Stimulated activated naive B cell treated with anti-CD40 and anti-IgM and Interleukin-4, amounts not matched to agents 10 μg/mL and 1 μg/mL and 100 μg/mL, for 72 hours (primary cell): ENCODE measurements around the gene CPVL.

Experiments used
- ATAC-seq, 2 donors: fragments of 150-1000 bp; cut with Tn5 transposase; replicated peaks; 2 replicates each; pipeline ENCODE4 v1.10.0; 2021; ENCODE audit warnings: moderate library complexity in 1 of 2
- DNase-seq: peaks from one replicate; pipeline ENCODE4 v3.0.0; 2021
- H3K27ac Mint-ChIP-seq: one replicate; pipeline ENCODE4 v1.8.0; 2022; ENCODE audit warnings: mild to moderate bottlenecking, mixed read lengths
- H3K27me3 Mint-ChIP-seq, 2 donors: one replicate each; pipeline ENCODE4 v1.8.0; 2022; ENCODE audit warnings: mixed read lengths in 2 of 2
- H3K36me3 Mint-ChIP-seq, 2 donors: one replicate each; pipeline ENCODE4 v1.8.0; 2022; ENCODE audit warnings: mixed read lengths in 2 of 2, mild to moderate bottlenecking in 1 of 2
- H3K4me1 Mint-ChIP-seq, 2 donors: one replicate each; pipeline ENCODE4 v1.8.0; 2022; ENCODE audit warnings: mixed read lengths in 2 of 2, mild to moderate bottlenecking in 1 of 2
- H3K4me3 Mint-ChIP-seq, 2 donors: one replicate each; pipeline ENCODE4 v1.8.0; 2022; ENCODE audit warnings: mild to moderate bottlenecking in 2 of 2, mixed read lengths in 2 of 2, moderate library complexity in 1 of 2
- H3K9me3 Mint-ChIP-seq, 2 donors: one replicate each; pipeline ENCODE4 v1.8.0; 2022; ENCODE audit warnings: mixed read lengths in 2 of 2, mild to moderate bottlenecking in 1 of 2

Gene CPVL

GRCh38 chr7:29146057-29146706 lies at the start of gene CPVL:
CPVL (minus strand) TSS chr7:29146537; CDS start chr7:29121061, 25,476 bp downstream.
- DNase-seq (no peak), ATAC-seq (no peak)
- Mint-ChIP-seq H3K9me3 (no peaks in the 10 kb centered on the region), H3K36me3 (peaks cover 0 to 4% of the 10 kb centered on the region in 2 donors), H3K27me3 (peaks cover 39 to 67% of the 10 kb centered on the region in 2 donors), H3K27ac (no peak within 1 kb of the TSS), H3K4me3 (peak within 1 kb of the TSS; percentile 8 to 26), H3K4me1 (peaks cover 11 to 13% of the 10 kb centered on the region in 2 donors)

DNA sequence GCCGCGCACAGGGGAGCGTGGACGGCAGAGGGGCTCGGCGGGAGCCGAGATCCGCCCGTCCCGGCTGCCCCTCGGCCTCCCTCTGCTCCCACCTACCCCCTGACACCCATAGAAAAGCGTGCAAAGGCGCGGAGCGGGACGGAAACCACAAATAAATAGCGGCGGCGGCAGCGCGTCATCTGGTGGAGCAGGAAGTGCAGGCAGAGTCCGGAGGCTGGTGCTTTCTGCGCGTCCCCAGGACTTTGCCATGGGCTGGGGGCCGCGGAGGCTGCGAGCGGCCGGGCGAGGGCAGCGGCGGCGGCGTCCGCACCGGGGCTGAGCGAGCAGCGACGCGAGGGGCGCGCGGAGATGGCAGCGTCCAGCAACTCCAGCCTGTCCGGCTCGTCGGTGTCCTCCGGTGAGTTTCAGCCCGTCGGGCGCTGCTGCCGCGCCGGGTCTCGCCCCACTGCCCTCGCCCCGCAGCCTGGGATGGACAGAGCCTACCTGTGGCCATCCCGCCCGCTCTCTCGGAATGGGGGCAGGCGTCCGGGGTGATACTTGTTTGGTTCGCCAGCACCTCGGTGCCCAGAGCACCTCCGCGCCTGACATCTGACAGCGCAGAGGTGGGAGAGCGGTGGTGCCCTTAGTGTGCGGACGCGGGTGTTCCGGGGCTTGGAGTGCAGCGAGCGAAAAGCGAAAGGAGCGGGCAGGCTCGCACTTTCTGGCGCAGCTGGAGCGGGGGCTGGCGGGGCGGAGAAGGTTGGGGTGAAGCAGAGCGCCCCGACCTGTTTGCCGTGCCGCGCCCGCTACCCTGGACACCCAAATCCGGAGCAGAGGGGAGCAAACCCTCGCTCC lies 48.5 kb upstream of the CPVL start, which contains the start of gene CHN2:
Gene CHN2, plus strand, starts transcription at position 182 of the 834 bp plus-strand sequence.
- no peak for DNase-seq
- Mint-ChIP-seq H3K9me3 (no peaks in the 10 kb centered on the region), H3K27me3 (peaks cover 61 to 77% of the 10 kb centered on the region in 2 donors), H3K36me3 (no peaks in the 10 kb centered on the region), H3K4me1 (peaks cover 12 to 33% of the 10 kb centered on the region in 2 donors), H3K27ac (peak within 1 kb of the TSS; percentile 90), H3K4me3 (peak within 1 kb of the TSS; percentile 84 to 91)
- peak; percentile 55 to 59 for ATAC-seq

DNA sequence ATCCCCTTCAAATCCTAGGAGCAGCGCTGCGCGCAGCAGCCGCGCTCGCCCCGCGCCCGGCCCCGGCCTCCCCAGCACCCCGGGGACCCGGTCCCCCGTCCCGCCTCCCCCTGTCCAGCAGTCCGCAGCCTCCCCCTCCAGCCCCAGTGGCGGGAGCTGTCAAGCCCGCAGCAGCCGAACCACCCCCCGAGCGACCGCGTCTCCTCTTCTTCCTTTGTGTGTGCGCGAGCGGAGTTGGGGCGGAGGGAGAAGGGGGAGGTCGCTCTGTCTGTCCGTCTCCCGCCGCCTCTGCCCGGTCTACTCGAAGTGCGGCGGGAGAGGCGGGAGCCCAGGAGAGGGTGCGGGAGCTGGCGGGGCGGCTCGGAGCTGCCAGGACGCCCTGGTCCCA lies 47.9 kb upstream of the CPVL start:
- Mint-ChIP-seq H3K4me1 (peaks cover 15 to 37% of the 10 kb centered on the region in 2 donors), H3K9me3 (no peaks in the 10 kb centered on the region), H3K27ac (peak overlapping the region; percentile 38), H3K4me3 (peak overlapping the region; percentile 84 to 91), H3K27me3 (peaks cover 67 to 80% of the 10 kb centered on the region in 2 donors), H3K36me3 (no peaks in the 10 kb centered on the region)
- no peak for DNase-seq
- ATAC-seq: no peak

- H3K27ac Mint-ChIP-seq: no peak overlapping the region
- H3K9me3 Mint-ChIP-seq: no peaks in the 10 kb centered on the region
- H3K36me3 Mint-ChIP-seq: no peaks in the 10 kb centered on the region
- DNase-seq (no peak), ATAC-seq (no peak)
- H3K4me3 Mint-ChIP-seq: peak overlapping the region in 1 of 2 donors; percentile 91
- H3K27me3 Mint-ChIP-seq: peaks cover 71 to 83% of the 10 kb centered on the region in 2 donors
- peaks cover 15 to 37% of the 10 kb centered on the region in 2 donors for H3K4me1 Mint-ChIP-seq
These were observed 47.2 kb upstream of the CPVL start for GRCh38 chr7:29193316-29194205.

DNA sequence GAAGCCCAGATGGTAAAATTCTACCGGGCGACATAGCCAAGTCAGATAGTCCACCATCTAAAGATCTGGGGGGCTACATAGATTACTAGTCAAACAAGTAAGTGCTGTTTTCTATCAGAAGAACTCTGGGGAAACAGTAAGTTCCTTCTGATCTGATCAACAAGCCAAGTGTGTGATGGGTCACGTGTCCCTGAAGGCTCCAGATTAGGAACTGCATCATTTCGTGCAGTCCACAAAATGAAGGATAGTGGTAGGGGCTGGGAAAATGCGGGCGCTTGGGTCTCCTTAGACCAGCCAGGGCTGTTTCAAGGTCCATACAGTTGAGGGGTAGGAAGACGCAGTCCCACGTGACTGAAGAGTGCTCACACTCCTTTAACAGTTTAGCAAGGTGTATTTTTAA lies 46.5 kb upstream of the CPVL start:
- H3K4me1 Mint-ChIP-seq: peaks cover 15 to 37% of the 10 kb centered on the region in 2 donors
- no peak overlapping the region for H3K4me3 Mint-ChIP-seq
- peaks cover 70 to 80% of the 10 kb centered on the region in 2 donors for H3K27me3 Mint-ChIP-seq
- H3K36me3 Mint-ChIP-seq: no peaks in the 10 kb centered on the region
- H3K9me3 Mint-ChIP-seq: no peaks in the 10 kb centered on the region
- ATAC-seq (no peak), DNase-seq (no peak)
- H3K27ac Mint-ChIP-seq: no peak overlapping the region

GRCh38 chr7:29192323-29192722 lies 46.0 kb upstream of the CPVL start:
- H3K4me1 Mint-ChIP-seq: peaks cover 15 to 37% of the 10 kb centered on the region in 2 donors

GRCh38 chr7:29190349-29191045 lies 44.2 kb upstream of the CPVL start:
- Mint-ChIP-seq H3K27ac (no peak overlapping the region), H3K4me3 (no peak overlapping the region), H3K4me1 (peaks cover 10 to 20% of the 10 kb centered on the region in 2 donors), H3K9me3 (no peaks in the 10 kb centered on the region), H3K27me3 (peaks cover 53 to 59% of the 10 kb centered on the region in 2 donors), H3K36me3 (no peaks in the 10 kb centered on the region)
- ATAC-seq: no peak
- DNase-seq: no peak

More at GRCh38 chr7:29192323-29192722, 46.0 kb upstream of the CPVL start:
- ATAC-seq (no peak), DNase-seq (no peak)
- H3K36me3 Mint-ChIP-seq: no peaks in the 10 kb centered on the region
- H3K4me3 Mint-ChIP-seq: no peak overlapping the region
- no peaks in the 10 kb centered on the region for H3K9me3 Mint-ChIP-seq
- H3K27me3 Mint-ChIP-seq: peaks cover 65 to 75% of the 10 kb centered on the region in 2 donors
- no peak overlapping the region for H3K27ac Mint-ChIP-seq

DNA sequence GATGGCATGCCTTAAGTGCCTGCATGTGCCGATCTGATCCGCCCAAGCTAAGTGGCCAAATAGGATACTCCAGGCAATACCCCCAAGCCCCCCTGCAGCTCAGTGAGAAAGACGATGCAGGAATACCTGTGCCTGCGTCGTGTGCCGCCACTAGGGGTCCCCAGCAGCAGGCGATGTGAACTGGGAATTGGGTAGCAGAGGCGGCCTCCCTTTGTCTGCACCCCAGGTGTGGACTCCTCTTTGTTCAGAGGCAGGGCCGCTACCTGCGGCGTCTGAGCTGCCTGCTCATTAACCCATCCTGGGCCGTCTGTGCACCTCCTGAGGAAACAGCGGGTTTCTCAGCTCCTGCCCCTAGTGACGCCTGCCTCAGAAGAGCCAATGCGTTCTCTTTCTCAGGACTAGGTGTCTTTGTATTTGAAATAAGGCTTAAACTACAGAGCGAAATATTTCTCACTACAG lies 43.4 kb upstream of the CPVL start:
- peak; percentile 75 to 76 for ATAC-seq

DNA sequence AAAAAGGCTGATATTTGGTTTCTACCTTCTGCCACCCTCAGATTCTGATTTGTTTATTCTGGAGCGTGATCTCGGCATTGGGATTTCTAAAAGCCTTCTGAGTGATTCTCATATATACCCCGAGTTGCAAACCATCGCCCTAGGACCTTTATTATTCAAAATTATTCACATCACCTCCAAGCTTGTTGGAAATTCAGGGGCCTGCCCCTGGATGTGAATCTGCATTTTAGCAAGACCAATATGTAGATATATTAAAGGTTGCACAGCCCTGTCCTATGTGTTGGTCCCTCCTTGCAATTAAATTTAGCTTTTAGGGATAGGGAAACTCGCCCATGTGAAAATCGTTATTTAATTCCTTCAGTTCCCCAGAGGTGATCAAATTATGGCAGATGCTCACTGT lies 39.3 kb upstream of the CPVL start:
- ATAC-seq (no peak), DNase-seq (no peak)
- H3K27ac Mint-ChIP-seq: no peak overlapping the region
- no peaks in the 10 kb centered on the region for H3K9me3 Mint-ChIP-seq
- H3K36me3 Mint-ChIP-seq: no peaks in the 10 kb centered on the region
- H3K27me3 Mint-ChIP-seq: peaks cover 18 to 26% of the 10 kb centered on the region in 2 donors
- peaks cover 3 to 6% of the 10 kb centered on the region in 2 donors for H3K4me1 Mint-ChIP-seq
- no peak overlapping the region for H3K4me3 Mint-ChIP-seq

More for the DNA sequence above, 43.4 kb upstream of the CPVL start:
- Mint-ChIP-seq H3K36me3 (no peaks in the 10 kb centered on the region), H3K4me1 (peaks cover 5 to 13% of the 10 kb centered on the region in 2 donors), H3K9me3 (no peaks in the 10 kb centered on the region), H3K27ac (no peak overlapping the region), H3K27me3 (peaks cover 47 to 56% of the 10 kb centered on the region in 2 donors), H3K4me3 (no peak overlapping the region)
- peak; percentile 25 for DNase-seq

DNA sequence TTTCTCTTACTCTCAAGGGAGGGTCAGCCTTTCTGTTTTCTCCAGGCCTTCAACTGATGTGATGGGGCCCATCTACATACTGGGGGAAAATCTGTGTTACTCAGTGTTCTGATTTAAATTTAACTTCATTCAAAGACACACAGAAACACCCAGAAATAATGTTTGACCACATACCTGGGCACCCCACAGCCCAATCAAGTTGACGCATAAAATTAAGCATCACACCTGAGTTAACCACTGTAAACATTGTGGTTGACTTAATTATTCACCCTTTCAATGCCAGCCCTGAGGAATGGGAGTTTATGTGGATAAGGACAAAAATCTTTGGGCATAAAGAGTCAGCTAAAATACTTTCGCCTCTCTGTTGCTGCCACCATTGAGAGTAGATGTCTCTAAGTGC lies 38.3 kb upstream of the CPVL start:
- H3K4me1 Mint-ChIP-seq: peaks cover under 1 to 2% of the 10 kb centered on the region in 2 donors
- no peak overlapping the region for H3K27ac Mint-ChIP-seq
- no peak for ATAC-seq
- no peaks in the 10 kb centered on the region for H3K9me3 Mint-ChIP-seq
- DNase-seq: no peak
- no peak overlapping the region for H3K4me3 Mint-ChIP-seq
- H3K27me3 Mint-ChIP-seq: peaks cover 11 to 20% of the 10 kb centered on the region in 2 donors
- no peaks in the 10 kb centered on the region for H3K36me3 Mint-ChIP-seq

DNA sequence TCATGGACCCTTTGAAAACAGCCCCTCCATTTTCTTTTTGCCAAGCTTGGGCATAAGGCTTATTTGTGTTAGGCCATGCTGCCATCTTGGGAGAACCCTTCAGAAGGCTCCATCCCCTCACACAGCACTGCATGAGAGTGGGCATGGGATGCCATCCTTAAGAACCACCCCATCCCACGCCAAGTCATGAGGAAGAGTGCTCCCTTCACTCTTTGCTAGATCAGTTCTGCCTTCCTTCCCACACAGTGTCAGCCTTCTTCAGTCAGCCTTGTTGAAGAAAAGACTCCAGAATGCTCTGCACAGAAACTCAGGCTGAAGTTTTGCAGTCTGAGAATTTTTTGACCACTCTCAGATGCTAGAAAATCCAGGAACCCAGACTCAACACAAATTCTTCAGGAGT lies 32.8 kb upstream of the CPVL start:
- DNase-seq (no peak), ATAC-seq (no peak)
- Mint-ChIP-seq H3K9me3 (peaks cover 3% of the 10 kb centered on the region in 2 donors), H3K4me3 (no peak overlapping the region), H3K4me1 (peaks cover 0 to 4% of the 10 kb centered on the region in 2 donors), H3K27me3 (peaks cover 19 to 26% of the 10 kb centered on the region in 2 donors), H3K36me3 (peaks cover 0 to 2% of the 10 kb centered on the region in 2 donors), H3K27ac (no peak overlapping the region)

DNA sequence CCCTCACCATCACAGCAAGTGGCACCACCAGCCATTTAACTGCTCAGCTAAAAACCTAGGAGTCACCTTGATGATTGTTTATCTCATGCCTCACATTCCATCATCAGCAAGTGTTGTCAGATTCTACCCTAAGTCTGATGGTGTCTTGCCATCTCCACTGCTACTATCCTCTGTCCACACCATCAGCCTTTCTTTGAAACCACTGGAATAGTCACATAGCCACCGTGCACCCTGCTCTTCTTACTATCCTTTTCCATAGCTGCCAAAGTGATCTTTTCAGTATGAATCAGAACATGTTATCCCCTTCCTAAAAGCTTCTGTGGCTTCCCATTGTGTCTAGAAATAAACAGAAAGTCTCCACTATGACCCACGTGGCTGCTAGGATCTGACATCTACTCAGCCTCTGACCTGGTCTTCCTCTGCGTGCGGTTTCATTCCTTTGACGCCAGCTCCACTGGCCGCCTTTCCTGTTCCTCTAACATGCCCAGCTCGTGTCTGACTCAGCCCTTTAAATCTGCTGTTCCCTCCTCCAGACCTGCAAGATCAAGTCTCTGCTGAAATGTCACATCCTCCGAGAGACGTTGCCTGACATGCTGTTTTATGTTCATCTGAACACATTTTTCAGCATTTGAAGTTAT lies 31.7 kb upstream of the CPVL start:
- peak; percentile 49 to 75 for ATAC-seq
- no peak for DNase-seq
- Mint-ChIP-seq H3K36me3 (peaks cover 0 to 2% of the 10 kb centered on the region in 2 donors), H3K4me3 (no peak overlapping the region), H3K4me1 (peaks cover 0 to 4% of the 10 kb centered on the region in 2 donors), H3K27me3 (peaks cover 19 to 26% of the 10 kb centered on the region in 2 donors), H3K27ac (no peak overlapping the region), H3K9me3 (peaks cover 3% of the 10 kb centered on the region in 2 donors)

GRCh38 chr7:29173458-29173857 lies 27.1 kb upstream of the CPVL start:
- Mint-ChIP-seq H3K36me3 (peaks cover 0 to 2% of the 10 kb centered on the region in 2 donors), H3K27ac (no peak overlapping the region), H3K4me1 (peaks cover 0 to 4% of the 10 kb centered on the region in 2 donors), H3K9me3 (peaks cover 3% of the 10 kb centered on the region in 2 donors), H3K27me3 (peaks cover 23 to 26% of the 10 kb centered on the region in 2 donors), H3K4me3 (no peak overlapping the region)
- ATAC-seq (no peak), DNase-seq (no peak)
